Vagina (tissue), 2 donors: ENCODE data around the gene S100A2. TPM values are rescaled to one million over a fixed set of nuclear protein-coding genes. Genes with fewer than 3 reads are reported as not detected.

ENCODE experiments used
- DNase-seq, 2 donors: peaks; one replicate each; pipeline ENCODE4 v3.0.0-alpha.2; 2017; ENCODE audit errors: extremely low spot score in 2 of 2
- H3K27ac ChIP-seq: fragments of 200-600 bp; sonication (generic); one replicate; pipeline ENCODE4 v1.5.1; 2019
- H3K27me3 ChIP-seq: fragments of 200-600 bp; sonication (generic); one replicate; pipeline ENCODE4 v1.5.1; 2019
- H3K36me3 ChIP-seq, 2 donors: fragments of 200-600 bp; sonication (generic); one replicate each; pipeline ENCODE4 v1.5.1; 2017 to 2019
- H3K4me1 ChIP-seq: fragments of 200-600 bp; sonication (generic); one replicate; pipeline ENCODE4 v1.5.1; 2019
- H3K4me3 ChIP-seq, 2 donors: fragments of 200-600 bp; sonication (generic); 1 replicate in 1 of 2; 2 replicates in 1 of 2; pipeline ENCODE4 v1.5.1; 2016 to 2019
- H3K9me3 ChIP-seq: fragments of 200-600 bp; sonication (generic); one replicate; pipeline ENCODE4 v1.5.1; 2019
- POLR2A ChIP-seq, 2 donors: fragments of 450-650 bp; IDR thresholded peaks; one replicate each; pipeline ENCODE4 v1.6.1; 2017; ENCODE audit warnings: antibody characterized with exemption in 2 of 2, mild to moderate bottlenecking in 2 of 2, moderate library complexity in 2 of 2
- POLR2AphosphoS5 ChIP-seq, 2 donors: sonication (generic); formaldehyde crosslinking; IDR thresholded peaks; one replicate each; pipeline ENCODE4 v1.9.0; 2017; ENCODE audit warnings: antibody characterized with exemption in 2 of 2, mild to moderate bottlenecking in 2 of 2, low read depth in 1 of 2; ENCODE audit not compliant: insufficient read depth in 1 of 2
- intact Hi-C: fragments of 100-400 bp; cut with DNase I; formaldehyde crosslinking; loops from one replicate; pipeline ENCODE4 v1.15.1; 2023
- total RNA-seq: library from RNA; depleted of rRNA; stranded (reverse); fragments of >200 nt; gene quantifications from one replicate; pipeline ENCODE4 v1.2.3, GENCODE V29; 2016
- TF ChIP-seq, protein P1 (sequence below), 3 experiments: fragments of 450-650 bp in 2 of 3; fragments of 200-600 bp in 1 of 3; sonication (generic) in 1 of 3; IDR thresholded peaks; one replicate each; pipeline ENCODE4 v1.5.1; 2017 to 2019; ENCODE audit warnings: antibody characterized with exemption in 3 of 3, mild to moderate bottlenecking in 2 of 3, moderate library complexity in 2 of 3

Gene S100A2
- total RNA-seq, 1 donor from 2014 or later = 470 TPM

DNA sequence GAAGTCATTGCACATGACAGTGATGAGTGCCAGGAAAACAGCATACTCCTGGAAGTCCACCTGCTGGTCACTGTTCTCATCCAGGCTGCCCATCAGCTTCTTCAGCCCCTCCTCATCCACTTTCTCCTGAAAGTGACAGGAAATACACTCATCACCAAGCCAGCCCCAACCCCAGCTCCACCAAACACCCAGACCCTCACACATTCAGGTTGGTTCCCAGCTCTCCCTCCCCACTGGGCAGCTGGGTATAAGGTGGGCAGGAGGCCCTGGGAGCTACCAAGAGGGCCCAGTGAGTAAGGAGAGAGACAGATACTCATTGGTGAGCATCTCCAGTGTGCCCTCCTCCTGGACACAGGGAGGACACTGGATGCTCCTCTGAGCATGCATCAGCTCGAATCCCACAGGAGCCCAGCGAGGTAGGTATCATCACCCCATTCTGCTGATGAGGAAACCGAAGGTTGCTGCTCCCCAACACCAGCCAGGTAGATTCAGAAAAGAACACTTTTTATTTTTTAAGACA, 4.1 kb downstream of the S100A2 start:
- intact Hi-C loops = no loop called here
- no peaks in the 10 kb centered on the region for H3K36me3 ChIP-seq
- H3K4me1 ChIP-seq = peaks cover 15% of the 10 kb centered on the region
- H3K27ac ChIP-seq = no peak overlapping the region
- DNase-seq = peak in 1 of 2 donors; percentile 56
- peak overlapping the region in 1 of 2 donors; percentile 36 for H3K4me3 ChIP-seq
- H3K27me3 ChIP-seq = no peaks in the 10 kb centered on the region
- no peaks in the 10 kb centered on the region for H3K9me3 ChIP-seq
- TF ChIP-seq POLR2AphosphoS5 (IDR thresholded peaks at IDR 0.05; ENCODE audit: insufficient read depth in 1 of 2, low read depth in 1 of 2) = no peak
- TF ChIP-seq POLR2A (IDR thresholded peaks at IDR 0.05) = no peak
- TF ChIP-seq, protein P1, sequence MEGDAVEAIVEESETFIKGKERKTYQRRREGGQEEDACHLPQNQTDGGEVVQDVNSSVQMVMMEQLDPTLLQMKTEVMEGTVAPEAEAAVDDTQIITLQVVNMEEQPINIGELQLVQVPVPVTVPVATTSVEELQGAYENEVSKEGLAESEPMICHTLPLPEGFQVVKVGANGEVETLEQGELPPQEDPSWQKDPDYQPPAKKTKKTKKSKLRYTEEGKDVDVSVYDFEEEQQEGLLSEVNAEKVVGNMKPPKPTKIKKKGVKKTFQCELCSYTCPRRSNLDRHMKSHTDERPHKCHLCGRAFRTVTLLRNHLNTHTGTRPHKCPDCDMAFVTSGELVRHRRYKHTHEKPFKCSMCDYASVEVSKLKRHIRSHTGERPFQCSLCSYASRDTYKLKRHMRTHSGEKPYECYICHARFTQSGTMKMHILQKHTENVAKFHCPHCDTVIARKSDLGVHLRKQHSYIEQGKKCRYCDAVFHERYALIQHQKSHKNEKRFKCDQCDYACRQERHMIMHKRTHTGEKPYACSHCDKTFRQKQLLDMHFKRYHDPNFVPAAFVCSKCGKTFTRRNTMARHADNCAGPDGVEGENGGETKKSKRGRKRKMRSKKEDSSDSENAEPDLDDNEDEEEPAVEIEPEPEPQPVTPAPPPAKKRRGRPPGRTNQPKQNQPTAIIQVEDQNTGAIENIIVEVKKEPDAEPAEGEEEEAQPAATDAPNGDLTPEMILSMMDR (IDR thresholded peaks at IDR 0.05) = no peak

DNA sequence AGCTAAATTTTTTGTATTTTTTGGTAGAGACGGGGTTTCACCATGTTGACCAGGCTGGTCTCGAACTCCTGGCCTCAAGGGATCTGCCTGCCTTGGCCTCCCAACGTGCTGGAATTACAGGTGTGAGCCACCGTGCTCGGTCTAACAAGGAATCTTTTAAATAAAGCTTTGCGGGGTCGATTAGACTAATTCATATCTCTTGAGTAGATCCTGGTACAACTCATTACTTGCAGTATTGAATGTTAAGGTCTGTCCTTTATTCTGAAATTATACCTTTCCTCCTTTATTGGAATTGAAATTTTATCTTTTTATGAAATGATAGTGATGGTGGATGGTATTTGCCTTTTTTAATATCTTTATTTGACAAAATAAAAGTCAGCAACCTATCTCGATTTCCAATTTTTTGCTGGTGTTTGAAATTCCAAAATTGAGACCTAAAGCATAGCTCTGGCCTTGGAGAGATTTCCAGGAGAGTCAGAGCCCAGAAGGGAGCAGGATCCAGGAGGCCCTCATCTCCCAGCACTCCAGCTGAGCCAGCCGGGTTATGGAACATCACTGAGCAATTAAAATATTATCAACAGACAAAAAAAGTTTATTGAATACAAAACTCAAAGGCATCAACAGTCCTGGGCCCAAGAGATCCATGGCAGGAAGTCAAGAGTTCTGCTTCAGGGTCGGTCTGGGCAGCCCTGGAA, 4.7 kb downstream of the S100A2 start:
- no peak for DNase-seq
- peaks cover 10% of the 10 kb centered on the region for H3K4me1 ChIP-seq
- TF ChIP-seq POLR2AphosphoS5 (IDR thresholded peaks at IDR 0.05; ENCODE audit: insufficient read depth in 1 of 2, low read depth in 1 of 2) = no peak
- no peak for TF ChIP-seq POLR2A (IDR thresholded peaks at IDR 0.05)
- TF ChIP-seq, protein P1 (IDR thresholded peaks at IDR 0.05) = no peak
- H3K9me3 ChIP-seq = no peaks in the 10 kb centered on the region
- H3K36me3 ChIP-seq = no peaks in the 10 kb centered on the region
- intact Hi-C loops = no loop called here
- no peaks in the 10 kb centered on the region for H3K27me3 ChIP-seq
- H3K27ac ChIP-seq = no peak overlapping the region
- no peak overlapping the region for H3K4me3 ChIP-seq

DNA sequence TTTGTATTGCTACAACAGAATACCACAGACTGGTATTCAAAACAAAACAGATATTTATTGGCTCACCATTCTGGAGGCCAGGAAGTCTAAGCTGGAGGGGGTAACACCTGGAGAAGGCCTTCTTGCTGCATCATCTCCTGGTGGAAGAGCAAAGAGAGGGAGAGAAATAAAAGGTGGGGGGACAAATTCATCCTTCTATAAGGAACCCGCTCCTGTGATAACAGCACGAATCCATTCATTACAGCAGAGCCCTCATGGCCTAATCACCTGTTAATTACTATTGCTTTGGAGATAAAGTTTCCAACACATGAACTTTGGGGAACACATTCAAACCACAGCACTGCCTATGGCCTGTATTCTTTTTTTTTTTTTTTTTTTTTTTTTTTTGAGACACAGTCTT, 5.4 kb downstream of the S100A2 start:
- no peak overlapping the region for H3K27ac ChIP-seq

DNA sequence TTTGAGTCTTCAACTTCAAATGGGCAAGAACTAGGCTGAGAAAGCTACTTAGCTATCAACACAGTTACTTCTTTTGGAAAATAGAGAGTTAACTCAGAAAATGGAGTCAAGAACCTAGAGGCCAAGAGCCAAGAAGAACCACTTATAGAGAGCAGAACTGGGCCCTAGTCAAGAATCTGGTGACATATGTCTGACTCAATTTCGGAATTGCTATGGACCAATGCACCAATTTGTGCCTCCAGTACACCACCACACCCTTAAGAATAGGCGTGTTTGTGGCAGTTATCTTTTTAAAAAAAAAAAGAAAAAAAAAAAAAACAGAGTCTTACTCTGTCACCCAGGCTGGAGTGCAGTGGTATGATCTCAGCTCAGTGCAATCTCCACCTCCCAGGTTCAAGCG, 7.8 kb downstream of the S100A2 start:
- no peak for DNase-seq
- Histone ChIP-seq H3K4me3 (no peak overlapping the region), H3K27ac (no peak overlapping the region), H3K36me3 (no peaks in the 10 kb centered on the region), H3K9me3 (no peaks in the 10 kb centered on the region), H3K27me3 (no peaks in the 10 kb centered on the region), H3K4me1 (peaks cover 23% of the 10 kb centered on the region)
- TF ChIP-seq, protein P1 (IDR thresholded peaks at IDR 0.05) = no peak
- TF ChIP-seq POLR2A (IDR thresholded peaks at IDR 0.05) (no peak), POLR2AphosphoS5 (IDR thresholded peaks at IDR 0.05; ENCODE audit: insufficient read depth in 1 of 2, low read depth in 1 of 2) (no peak)
- intact Hi-C loops = no loop called here

More for the DNA sequence above, 5.4 kb downstream of the S100A2 start:
- intact Hi-C loops = no loop called here
- Histone ChIP-seq H3K4me1 (peaks cover 3% of the 10 kb centered on the region), H3K4me3 (no peak overlapping the region), H3K36me3 (no peaks in the 10 kb centered on the region), H3K27me3 (no peaks in the 10 kb centered on the region), H3K9me3 (no peaks in the 10 kb centered on the region)
- no peak for DNase-seq
- TF ChIP-seq POLR2A (IDR thresholded peaks at IDR 0.05) = no peak
- TF ChIP-seq POLR2AphosphoS5 (IDR thresholded peaks at IDR 0.05; ENCODE audit: insufficient read depth in 1 of 2, low read depth in 1 of 2) = no peak
- TF ChIP-seq, protein P1 (IDR thresholded peaks at IDR 0.05) = no peak

DNA sequence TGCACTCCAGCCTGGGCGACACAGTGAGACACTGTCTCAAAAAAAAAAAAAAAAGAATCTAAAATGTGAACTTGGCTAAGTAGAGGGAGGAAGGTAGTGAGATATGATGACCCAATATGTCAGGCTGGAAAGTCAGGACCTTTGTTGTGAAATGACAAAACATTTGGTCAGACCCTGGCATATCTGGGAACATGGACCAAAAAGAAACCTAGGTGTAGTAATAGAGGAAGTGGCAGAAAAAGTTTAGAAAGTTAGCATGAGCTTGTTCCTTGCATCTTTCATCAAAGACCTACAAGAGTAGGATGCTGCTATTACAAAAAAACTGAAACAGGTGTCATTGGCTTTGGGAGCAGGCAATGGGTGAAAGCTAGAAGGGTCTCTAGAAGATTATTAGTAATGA, 9.3 kb downstream of the S100A2 start:
- intact Hi-C loops = no loop called here
- TF ChIP-seq, protein P1 (IDR thresholded peaks at IDR 0.05) = no peak
- TF ChIP-seq POLR2AphosphoS5 (IDR thresholded peaks at IDR 0.05; ENCODE audit: insufficient read depth in 1 of 2, low read depth in 1 of 2) = no peak
- no peak for TF ChIP-seq POLR2A (IDR thresholded peaks at IDR 0.05)
- H3K4me1 ChIP-seq = peaks cover 25% of the 10 kb centered on the region
- no peak overlapping the region for H3K4me3 ChIP-seq
- no peaks in the 10 kb centered on the region for H3K9me3 ChIP-seq
- no peak overlapping the region for H3K27ac ChIP-seq
- DNase-seq = no peak
- no peaks in the 10 kb centered on the region for H3K36me3 ChIP-seq
- no peaks in the 10 kb centered on the region for H3K27me3 ChIP-seq
